ENCODE results near the gene RPTOR. TPM values are rescaled to one million over a fixed set of nuclear protein-coding genes. Genes with fewer than 3 reads are reported as not detected.

Gene RPTOR
- total RNA-seq, 1 experiment from 2014 or later = 46.2 TPM

DNA sequence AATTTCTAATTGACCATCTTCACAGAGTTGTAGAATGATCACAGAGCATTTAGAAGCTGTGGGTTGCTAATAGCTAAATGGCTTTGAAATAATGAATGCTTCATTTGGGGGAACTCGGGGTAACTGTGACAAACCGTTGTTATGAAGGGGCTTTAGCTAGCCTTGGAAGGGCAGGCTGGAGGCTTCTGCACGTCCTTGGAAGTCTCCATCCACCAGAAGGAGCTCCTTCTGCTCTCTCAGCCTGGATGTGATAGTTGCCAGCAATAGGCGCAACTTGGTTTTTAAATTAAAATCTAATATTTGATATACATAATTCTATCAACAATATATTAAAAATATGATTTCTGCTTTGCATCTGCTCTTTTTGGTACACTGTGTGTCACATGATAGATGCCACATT is 200.5 kb downstream of the RPTOR start:
- H3K4me2 ChIP-seq (ENCODE audit: low read length) = no peak overlapping the region
- H3K79me2 ChIP-seq (ENCODE audit: low read length) = no peaks in the 10 kb centered on the region
- H3K4me3 ChIP-seq (ENCODE audit: low read length) = no peak overlapping the region
- intact Hi-C loops (cut with micrococcal nuclease) = no loop called here
- H3K9me3 ChIP-seq (ENCODE audit: low read length) = no peaks in the 10 kb centered on the region
- no peaks in the 10 kb centered on the region for H3K9me2 ChIP-seq (replicated peaks; ENCODE audit: low read length)
- no peaks in the 10 kb centered on the region for H3K4me1 ChIP-seq (ENCODE audit: insufficient read depth, low read length)
- H3K9ac ChIP-seq (ENCODE audit: low read length) = no peak overlapping the region
- peaks cover 4% of the 10 kb centered on the region for H3K36me3 ChIP-seq (ENCODE audit: low read depth, low read length)
- ChIA-PET CTCF (no interaction called here), POLR2A (ENCODE audit: unreplicated experiment) (no interaction called here)
- H3K27ac ChIP-seq (ENCODE audit: low read length) = no peak overlapping the region
- no peak overlapping the region for H2AFZ ChIP-seq (ENCODE audit: low read length)
- ATAC-seq (no peak), DNase-seq (no peak)
- H3K27me3 ChIP-seq (ENCODE audit: low read length) = no peaks in the 10 kb centered on the region
- H3F3A ChIP-seq (ENCODE audit: low read length, unreplicated experiment) = no peaks in the 10 kb centered on the region
- BruUV-seq (replicated peaks) = no TSS peak
- H4K20me1 ChIP-seq (ENCODE audit: low read length) = no peaks in the 10 kb centered on the region
- TF ChIP-seq EZH2phosphoT487 (IDR thresholded peaks at IDR 0.05; ENCODE audit: borderline replicate concordance, low read length) (no peak), EZH2 (IDR thresholded peaks at IDR 0.05; ENCODE audit: low read length, unreplicated experiment) (no peak)
- TF ChIP-seq, protein P1, sequence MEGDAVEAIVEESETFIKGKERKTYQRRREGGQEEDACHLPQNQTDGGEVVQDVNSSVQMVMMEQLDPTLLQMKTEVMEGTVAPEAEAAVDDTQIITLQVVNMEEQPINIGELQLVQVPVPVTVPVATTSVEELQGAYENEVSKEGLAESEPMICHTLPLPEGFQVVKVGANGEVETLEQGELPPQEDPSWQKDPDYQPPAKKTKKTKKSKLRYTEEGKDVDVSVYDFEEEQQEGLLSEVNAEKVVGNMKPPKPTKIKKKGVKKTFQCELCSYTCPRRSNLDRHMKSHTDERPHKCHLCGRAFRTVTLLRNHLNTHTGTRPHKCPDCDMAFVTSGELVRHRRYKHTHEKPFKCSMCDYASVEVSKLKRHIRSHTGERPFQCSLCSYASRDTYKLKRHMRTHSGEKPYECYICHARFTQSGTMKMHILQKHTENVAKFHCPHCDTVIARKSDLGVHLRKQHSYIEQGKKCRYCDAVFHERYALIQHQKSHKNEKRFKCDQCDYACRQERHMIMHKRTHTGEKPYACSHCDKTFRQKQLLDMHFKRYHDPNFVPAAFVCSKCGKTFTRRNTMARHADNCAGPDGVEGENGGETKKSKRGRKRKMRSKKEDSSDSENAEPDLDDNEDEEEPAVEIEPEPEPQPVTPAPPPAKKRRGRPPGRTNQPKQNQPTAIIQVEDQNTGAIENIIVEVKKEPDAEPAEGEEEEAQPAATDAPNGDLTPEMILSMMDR (conservative IDR thresholded peaks at IDR 0.05; ENCODE audit: low read depth, low read length) = no peak

DNA sequence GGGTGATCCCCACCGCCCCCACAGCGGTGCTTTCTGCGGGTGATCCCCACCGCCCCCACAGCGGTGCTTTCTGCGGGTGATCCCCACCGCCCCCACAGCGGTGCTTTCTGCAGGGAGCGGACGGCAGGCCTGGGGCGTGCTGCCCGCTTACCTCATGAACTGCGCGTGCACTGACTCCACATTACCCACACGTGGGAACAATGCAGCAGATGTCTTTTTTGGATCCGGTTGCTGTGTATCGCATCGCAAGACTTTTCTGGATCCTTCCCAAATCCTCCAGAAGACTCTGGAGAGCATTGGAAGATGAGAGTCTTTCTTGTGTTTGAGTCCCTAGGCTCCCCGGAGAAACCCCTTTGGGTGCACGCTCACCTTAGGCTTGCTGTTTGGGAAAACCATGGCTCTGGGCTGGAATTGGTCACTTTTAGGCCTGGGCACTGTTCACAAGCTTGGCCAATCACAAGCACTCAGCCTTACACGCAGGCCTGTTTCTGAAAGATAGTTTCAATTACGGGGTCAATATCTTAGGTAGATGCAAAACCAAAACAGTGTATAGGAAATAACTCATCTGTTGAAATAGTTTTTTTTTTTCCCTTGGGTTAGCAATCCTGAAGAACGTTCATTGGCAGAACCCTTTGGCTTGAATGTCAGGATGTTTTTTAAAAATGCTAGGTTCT is 201.8 kb downstream of the RPTOR start:
- H3F3A ChIP-seq (ENCODE audit: low read length, unreplicated experiment) = no peaks in the 10 kb centered on the region
- peaks cover 4% of the 10 kb centered on the region for H3K36me3 ChIP-seq (ENCODE audit: low read depth, low read length)
- H3K27ac ChIP-seq (ENCODE audit: low read length) = no peak overlapping the region
- H3K79me2 ChIP-seq (ENCODE audit: low read length) = no peaks in the 10 kb centered on the region
- TF ChIP-seq EZH2phosphoT487 (IDR thresholded peaks at IDR 0.05; ENCODE audit: borderline replicate concordance, low read length) (no peak), EZH2 (IDR thresholded peaks at IDR 0.05; ENCODE audit: low read length, unreplicated experiment) (no peak)
- TF ChIP-seq, protein P1 (conservative IDR thresholded peaks at IDR 0.05; ENCODE audit: low read depth, low read length) = no peak
- no peaks in the 10 kb centered on the region for H3K27me3 ChIP-seq (ENCODE audit: low read length)
- no peaks in the 10 kb centered on the region for H4K20me1 ChIP-seq (ENCODE audit: low read length)
- no peaks in the 10 kb centered on the region for H3K9me2 ChIP-seq (replicated peaks; ENCODE audit: low read length)
- DNase-seq (no peak), ATAC-seq (no peak)
- no TSS peak for BruUV-seq (replicated peaks)
- no peak overlapping the region for H3K4me3 ChIP-seq (ENCODE audit: low read length)
- intact Hi-C loops (cut with micrococcal nuclease) = no loop called here
- H3K9ac ChIP-seq (ENCODE audit: low read length) = no peak overlapping the region
- CTCF ChIA-PET = no interaction called here
- H3K9me3 ChIP-seq (ENCODE audit: low read length) = no peaks in the 10 kb centered on the region
- no peak overlapping the region for H2AFZ ChIP-seq (ENCODE audit: low read length)
- POLR2A ChIA-PET (ENCODE audit: unreplicated experiment) = no interaction called here
- H3K4me2 ChIP-seq (ENCODE audit: low read length) = no peak overlapping the region
- no peaks in the 10 kb centered on the region for H3K4me1 ChIP-seq (ENCODE audit: insufficient read depth, low read length)

DNA sequence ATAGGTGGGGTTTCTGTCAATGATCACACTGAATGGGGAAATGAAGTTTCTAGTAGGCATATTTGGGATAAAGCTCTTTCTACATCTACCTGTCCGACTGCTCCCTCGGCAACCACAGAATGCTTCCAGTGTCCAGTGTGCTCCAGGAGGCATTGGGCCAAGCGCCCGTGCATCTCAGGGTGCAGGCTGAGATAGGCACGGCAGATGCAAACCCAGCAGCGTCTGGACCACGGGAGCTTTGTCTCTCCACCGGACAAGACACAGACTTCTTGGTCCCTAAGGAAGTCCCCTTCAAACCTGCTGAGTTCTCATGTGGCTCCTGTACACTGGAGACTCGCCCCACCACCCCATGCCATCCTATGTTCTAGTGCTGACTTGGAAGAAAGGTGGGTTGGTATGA is 202.8 kb downstream of the RPTOR start:
- Histone ChIP-seq H3K4me1 (ENCODE audit: insufficient read depth, low read length) (no peaks in the 10 kb centered on the region), H3K27me3 (ENCODE audit: low read length) (no peaks in the 10 kb centered on the region), H3K9me2 (replicated peaks; ENCODE audit: low read length) (no peaks in the 10 kb centered on the region), H3K27ac (ENCODE audit: low read length) (no peak overlapping the region), H3K4me2 (ENCODE audit: low read length) (no peak overlapping the region), H3K36me3 (ENCODE audit: low read depth, low read length) (peaks cover 2% of the 10 kb centered on the region), H3K4me3 (ENCODE audit: low read length) (no peak overlapping the region), H4K20me1 (ENCODE audit: low read length) (no peaks in the 10 kb centered on the region), H2AFZ (ENCODE audit: low read length) (no peak overlapping the region), H3F3A (ENCODE audit: low read length, unreplicated experiment) (no peaks in the 10 kb centered on the region), H3K9me3 (ENCODE audit: low read length) (no peaks in the 10 kb centered on the region), H3K9ac (ENCODE audit: low read length) (no peak overlapping the region), H3K79me2 (ENCODE audit: low read length) (no peaks in the 10 kb centered on the region)
- no peak for DNase-seq
- CTCF ChIA-PET = no interaction called here
- intact Hi-C loops (cut with micrococcal nuclease) = no loop called here
- BruUV-seq (replicated peaks) = no TSS peak
- POLR2A ChIA-PET (ENCODE audit: unreplicated experiment) = no interaction called here
- ATAC-seq = no peak
- TF ChIP-seq EZH2phosphoT487 (IDR thresholded peaks at IDR 0.05; ENCODE audit: borderline replicate concordance, low read length) = no peak
- TF ChIP-seq, protein P1 (conservative IDR thresholded peaks at IDR 0.05; ENCODE audit: low read depth, low read length) = no peak
- TF ChIP-seq EZH2 (IDR thresholded peaks at IDR 0.05; ENCODE audit: low read length, unreplicated experiment) = no peak
